Measurements from ENCODE around the gene OMP.

Gene OMP

DNA sequence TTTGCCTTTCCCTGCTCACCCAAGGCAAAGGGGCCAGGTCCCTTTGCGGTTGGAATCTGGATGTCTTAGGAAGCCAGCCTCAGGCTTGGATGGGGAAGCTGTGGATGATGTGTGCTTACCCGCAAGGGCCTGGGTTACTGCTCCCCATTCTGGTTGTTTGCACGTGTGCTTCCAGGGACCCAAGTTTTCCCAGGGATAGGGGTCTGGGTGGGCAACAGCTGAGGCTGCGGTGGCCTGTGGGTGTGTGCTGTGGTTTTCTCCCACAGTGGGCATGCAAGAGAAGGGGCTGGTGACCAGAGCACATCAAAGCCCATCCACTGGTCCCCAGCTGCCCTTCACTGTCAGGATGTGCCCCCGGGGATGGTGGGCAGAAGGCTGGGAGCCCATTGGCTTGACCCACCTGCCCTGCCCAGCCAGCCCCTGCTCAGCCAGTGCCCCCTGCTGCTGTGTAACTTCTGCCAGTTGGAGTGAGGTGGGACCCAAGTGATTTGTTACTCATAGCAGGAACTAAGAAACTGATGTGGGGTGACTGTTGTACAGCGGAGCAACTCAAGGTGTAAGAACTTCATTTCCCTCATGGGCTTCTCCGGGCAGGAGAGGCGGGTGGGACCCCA is 32.6 kb upstream of the OMP start:
- no peak for DNase-seq

DNA sequence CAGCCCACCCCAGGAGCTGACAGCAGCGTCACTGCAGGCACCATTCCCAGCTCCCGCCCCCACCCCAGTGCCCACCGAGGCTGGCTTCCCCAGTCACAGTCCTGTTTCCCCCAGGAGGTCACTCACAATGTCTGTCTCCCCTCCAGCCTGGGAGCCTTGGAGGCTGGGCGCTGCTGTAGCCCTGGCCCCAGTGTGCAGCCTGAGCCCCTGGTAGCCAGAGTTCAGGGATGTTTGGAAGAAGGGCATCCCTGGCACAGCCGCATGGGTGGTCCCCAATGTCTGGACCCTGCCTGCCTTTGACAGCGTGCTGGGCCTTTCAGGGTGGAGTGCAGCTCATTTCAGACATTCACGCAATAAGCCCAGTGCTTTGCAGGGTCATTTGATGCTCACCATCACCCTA is 31.6 kb upstream of the OMP start:
- no peak for DNase-seq

DNA sequence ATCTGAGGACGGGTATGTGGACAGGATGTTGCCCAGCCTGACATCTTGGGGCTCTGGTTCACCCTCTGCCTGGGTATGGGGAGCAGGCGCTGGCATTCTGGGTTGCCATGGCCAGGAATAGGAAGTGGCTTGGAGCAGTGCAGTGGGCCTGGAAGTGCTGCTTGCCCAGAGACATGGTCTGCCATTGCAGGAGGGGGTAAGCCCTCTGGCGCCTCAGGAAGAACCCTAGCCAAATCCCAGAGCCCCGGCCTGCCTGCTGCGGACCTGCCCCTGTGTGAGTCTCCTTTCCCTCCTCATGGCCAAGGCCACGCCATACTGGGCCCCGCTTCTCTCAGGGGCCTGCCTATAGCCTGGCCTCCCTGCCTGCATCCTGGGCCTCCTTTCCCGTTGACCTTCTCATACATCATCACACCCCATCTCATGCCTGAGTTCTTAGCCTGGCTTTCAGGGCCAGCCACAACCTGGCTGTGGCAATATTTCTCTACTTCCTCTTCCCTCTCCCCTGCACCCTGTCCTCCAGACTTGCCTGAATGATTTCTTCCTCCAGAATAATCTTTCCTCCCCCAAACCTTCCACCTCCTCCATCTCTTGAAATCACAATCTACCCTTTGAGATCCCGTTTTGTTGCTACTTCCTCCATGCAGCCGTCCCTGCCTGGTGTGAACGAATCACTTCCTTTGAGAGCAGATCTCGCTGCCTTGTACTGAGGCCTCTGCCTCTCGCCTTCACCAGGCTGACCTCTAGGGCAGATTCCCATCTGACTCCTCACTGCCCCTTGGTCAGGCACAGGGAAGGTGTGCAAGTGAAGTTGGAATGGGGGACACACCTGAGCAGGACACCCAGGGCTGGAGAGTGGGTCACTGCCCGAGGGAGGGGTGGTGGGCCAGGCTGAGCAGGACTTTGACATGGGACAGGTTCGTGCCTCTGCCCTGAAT is 30.7 kb upstream of the OMP start:
- DNase-seq = no peak

DNA sequence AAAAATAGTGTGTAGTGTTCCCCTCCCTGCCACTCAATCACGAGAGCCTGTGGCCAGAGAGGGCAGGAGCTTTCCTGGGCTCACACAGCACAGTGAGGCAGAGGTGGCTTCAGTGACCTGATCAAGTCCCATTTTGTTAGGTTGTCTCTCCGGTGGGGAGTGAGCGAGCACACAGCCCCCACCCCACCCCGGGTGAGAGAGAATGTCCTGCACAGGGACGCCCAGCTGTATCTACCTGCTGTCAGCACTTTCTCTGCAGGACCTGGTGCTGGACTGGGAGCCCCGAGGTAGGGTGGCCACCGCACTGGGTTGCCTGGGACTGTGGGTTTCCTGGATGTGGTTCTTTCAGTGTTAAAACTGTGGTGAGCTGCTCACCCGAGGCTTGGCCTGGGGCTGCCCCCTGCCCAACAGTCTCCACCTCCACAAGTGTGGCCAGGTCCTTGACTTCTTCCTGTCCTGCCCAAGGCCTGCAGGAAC is 29.8 kb upstream of the OMP start:
- DNase-seq = no peak

DNA sequence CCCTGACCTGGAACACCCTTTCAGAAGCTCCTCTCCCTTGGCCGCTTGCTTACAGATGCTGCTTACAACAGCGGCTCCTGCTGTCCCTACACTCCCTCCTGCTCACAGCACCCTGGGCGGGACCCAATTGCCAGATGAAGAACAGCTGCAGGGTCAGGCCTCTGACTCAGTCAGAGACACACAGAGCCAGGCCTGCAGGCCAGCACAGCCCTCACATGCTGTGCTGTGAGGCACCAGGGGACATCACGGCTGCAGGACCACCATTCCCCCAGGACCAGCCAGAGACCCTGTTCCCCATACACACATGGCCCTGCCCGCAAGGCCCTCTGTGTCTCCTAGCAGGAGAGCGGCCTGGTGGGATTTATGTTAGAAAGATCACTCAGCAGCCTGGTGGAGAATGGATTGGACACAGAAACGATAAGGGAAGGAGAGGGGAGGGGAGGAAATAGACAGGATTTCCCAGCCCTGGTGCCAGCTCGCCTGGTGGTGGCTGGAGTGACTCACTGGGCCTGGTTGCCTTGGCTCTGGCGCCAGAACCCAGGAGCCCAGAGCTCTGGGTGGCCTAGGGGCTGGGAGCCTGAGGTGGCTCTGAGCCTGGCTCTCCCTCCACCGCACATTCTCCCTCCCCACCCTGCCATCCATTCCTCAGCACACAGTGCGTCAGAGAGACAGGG is 29.2 kb upstream of the OMP start:
- DNase-seq = peak; percentile 59

DNA sequence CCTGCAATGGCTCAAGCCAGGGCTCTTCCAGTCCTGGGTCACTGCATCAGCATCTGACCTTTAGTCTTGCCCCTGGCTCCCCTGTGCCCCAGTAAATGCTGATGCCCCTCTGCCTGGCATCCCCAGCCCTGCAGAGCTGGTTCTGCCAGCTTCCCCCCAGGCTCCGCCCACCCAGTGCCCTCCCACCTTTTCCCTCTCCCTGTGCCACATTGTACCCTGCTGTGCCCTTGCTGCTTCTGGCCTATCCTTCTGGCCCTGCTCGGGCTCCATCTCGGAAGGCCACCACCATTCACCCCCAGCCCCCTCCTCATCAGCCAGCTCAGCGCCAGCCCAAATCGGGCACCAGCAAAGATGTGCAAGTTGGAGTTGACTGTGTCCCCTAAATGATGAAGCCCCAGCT is 28.4 kb upstream of the OMP start:
- DNase-seq = peak; percentile 30

DNA sequence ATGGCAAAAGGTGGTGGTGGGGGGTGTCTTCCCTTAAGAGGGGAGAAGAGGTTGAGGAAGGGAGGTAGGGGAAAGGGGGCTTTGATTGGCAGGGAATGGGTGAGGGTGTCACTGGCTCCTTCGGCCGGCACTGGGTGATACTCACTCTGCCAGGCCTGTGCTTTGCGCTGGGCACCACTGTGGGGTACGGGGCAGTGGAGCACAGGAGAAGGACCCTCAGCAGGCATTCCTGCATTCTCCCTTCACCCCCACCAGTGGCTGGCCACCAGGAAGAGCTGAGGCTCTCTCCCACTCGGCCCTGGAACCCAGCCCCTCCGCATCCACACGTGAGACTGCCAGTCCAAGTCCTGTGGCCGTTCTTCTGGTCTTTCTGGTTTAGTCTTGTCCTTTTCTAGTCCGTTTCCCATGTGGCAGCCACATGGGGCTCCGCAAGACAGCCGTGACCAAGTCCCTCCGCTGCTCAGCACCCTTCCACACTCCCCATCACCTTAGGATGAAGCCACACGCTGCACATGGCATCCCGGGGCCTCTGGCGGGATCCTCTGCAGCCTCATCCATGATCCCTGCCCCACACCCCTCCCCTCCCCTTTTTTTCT is 27.9 kb upstream of the OMP start:
- no peak for DNase-seq

DNA sequence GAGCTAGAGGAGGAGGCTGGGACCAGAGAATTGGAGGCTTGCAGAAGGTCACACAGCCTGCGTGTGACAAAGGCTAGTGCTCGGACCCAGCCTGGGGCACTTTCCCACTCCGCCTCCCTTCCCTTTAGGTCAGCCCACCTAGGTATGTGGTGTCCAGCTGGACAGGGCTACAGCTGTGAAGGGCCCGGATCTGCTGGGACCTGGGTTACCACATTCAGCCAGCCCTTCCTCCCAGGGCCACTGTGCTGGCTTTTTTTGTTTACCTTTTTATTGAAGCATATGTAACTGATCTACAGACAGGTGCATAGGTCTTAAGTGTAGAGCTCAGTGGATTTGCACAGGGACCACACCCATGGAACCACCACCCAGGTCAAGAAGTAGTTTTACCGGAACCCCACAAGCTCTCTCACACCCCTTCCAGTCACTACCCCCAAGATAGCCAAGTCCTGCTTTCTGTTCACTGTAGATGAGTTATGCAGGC is 27.2 kb upstream of the OMP start:
- peak; percentile 24 for DNase-seq

DNA sequence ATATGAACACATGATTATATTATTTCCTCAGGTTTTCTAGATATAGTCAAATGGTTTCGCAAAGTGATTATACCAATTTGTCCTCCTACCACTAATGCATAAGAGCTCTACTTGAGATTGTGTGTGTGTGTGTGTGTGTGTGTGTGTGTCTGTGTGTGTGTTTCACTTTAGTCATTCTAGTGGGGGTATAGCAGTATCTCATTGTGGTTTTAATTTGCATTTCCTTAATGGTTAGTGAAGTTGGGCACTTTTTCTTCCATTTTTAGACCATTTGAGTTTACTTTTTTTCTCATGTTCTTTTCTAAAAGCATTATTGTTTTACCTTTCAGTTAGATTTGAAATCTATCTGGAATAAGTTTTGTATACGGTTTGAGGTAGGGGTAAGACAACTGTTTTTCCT is 23.0 kb upstream of the OMP start:
- no peak for DNase-seq

DNA sequence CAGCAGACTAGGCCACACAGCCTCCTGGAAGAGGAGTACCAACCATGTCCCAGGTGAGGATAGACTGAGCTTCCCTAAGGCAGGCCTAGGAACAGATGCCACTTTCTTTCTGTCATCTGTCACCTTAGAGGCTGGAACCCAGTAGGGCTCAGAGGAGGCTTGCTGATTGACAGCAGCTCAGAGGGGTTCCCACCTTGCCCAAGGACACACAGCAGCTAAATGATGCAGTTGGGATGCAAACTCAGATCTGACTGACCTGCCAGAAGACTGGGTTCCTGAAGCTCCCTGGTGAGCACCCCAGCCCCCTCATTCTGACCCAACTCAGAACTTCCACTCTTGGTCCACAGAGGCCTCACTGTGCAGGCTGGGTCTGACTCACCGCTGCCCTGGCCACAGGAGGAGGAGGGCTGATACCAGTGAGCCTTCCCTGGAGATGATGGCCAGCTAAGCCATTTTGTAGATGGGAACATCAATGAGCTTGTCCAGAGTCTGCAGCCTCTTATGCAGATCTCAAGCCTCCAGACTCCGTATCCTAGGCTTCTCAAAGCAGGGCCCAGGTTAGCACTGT is 21.9 kb upstream of the OMP start:
- no peak for DNase-seq

DNA sequence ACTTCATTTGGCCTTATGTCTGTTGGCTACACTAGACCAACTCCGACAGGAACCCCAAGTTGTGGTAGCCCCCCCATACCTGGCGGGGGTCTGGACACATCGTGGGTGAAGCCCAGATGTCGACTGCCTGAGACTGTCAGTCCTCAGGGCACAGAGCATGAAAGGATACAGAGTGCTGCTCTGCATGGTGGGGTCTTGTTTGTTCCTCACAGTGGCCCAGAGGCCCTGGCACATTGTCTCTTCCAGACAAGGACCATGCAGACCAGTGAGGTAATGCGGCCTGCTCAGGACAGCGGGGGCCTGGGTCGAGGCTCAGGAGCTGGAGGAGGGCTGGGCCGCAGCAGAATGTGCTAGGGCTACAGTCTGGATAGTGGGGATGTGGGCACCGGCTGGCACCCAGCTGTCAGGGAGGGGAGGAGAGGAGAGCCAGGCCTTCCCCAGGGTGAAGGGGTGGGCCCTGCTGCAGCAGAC is 21.2 kb upstream of the OMP start:
- DNase-seq = no peak

DNA sequence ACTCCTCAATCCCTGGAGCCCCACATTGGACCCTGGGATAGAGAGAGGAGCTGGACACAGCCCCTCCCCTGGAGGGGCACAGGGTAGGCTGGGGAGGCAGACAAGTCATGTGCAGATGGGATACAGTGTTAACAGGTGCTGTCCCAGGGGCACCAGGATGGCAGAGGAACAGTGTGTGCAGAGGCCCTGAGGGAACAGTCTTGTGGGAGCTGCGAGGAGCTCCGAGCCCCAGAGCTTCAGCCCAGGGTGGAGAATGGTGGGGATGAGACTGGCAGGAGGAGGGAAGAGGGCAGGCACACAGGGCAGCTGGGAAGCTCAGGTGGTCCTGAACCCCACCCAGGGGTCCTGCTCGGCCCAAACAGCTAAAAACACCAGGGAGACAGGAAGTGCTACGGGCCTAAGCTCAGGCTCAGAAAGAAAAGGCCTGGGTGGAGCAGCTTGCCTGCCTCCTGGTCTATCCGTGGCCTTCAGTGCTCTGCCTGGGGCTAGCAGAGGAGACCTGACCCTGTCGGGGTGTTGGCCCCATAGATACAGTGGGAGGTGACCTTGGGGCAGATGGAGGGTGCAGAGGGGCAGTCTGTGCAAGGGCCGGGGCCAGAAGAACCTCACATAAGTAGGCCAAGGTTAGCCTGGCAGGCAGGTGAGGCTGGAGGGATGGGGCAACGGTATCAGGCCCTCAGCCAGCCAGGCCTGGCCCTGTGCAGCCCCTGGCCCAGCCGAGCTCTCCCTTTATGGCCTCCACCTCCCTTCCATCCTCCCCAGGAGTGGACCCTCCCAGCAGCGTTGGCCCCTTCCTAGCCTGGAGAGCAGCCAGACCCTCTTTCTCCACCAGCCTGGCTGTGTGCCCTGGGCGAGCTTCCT is 20.4 kb upstream of the OMP start:
- DNase-seq = no peak

DNA sequence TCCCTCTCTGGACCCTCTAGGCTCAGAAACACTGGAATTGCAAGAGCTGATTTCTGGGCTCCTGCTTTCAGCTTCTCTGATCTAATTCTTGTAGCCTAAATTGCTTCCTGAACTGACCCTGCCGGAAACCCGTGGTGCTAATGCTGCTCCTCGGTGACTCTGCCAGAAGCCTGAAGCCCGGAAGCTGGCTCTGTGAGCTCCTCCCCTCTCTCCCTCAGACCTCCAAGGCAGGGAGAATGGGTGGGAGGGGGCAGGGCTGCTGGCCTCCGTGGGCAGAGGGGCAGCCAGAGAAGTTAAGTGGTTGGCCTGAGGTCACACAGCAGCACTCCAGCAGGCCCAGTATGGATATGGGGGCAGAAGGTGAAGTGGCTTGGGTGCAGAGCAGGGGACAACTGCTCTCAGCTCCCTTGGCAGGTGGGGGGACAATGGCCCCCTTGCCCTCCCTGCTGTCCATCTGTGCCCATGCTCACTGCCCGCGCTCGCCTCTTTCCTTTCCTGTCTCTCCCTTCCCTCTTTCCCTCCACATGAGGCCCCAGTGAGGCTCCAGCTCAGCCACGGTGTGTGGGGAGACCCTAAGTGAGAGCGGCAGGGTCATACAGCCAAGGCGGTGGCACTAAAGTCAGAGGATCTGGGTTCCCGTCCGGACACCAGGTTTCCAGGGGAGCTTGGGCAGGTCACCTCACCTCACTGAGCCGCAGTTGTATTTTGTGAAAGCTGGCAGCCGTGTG is 19.6 kb upstream of the OMP start:
- no peak for DNase-seq

DNA sequence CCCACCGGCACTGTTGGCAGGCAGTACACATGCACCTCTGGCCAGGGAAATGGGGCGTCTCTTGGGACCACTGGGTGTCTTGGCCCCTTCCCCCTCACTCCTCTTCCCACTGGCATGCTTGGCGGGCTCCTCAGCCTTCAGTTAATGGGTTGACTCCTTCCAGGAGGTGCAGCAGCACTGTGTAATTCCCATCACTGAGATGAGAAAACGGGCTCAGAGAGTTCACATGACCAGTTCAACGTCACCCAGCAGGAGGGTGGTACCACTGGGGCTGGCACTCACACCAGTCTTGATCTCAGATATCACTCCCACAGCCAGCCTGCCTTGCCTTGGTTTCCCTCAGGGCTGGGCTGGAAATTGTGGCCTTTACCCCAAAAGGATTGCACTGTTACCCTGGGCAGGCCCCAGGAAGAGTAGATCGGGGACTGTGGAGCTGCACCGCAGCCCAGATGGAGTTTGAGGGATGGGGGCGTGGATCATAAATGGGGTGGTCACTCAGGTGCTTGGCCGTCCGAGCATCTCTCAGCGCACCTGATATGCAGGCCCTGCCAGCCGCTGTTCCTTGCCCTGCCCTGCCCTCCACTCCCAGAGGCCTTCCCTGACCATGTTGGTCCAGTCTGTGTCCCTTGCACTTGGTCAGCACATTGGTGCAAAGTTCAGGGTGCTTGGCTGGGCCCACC is 18.9 kb upstream of the OMP start:
- no peak for DNase-seq

DNA sequence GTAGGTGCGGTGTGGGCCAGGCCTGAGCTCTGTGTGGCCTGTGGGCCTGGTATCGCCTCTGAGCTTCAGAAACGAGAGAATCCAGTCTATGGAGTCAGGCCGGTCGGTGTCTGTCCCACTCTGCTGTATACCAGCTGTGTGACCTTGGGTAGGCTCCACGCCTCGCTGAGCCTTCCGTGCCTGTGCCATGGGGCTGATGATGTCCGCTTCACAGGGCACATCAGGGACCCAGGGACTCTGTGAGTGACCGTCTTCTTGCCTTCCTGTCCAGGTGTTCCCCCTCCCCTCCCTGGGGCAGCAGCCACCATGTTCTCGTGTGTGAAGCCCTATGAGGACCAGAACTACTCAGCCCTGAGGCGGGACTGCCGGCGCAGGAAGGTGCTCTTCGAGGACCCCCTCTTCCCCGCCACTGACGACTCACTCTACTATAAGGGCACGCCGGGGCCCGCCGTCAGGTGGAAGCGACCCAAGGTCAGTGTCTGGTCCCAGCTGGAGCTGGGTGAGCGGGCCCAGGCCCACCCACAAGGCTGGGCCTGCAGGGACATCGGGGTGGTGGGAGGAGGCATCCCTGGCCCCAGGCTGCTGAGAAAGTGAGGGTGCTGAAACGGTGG is 18.0 kb upstream of the OMP start:
- DNase-seq = no peak

DNA sequence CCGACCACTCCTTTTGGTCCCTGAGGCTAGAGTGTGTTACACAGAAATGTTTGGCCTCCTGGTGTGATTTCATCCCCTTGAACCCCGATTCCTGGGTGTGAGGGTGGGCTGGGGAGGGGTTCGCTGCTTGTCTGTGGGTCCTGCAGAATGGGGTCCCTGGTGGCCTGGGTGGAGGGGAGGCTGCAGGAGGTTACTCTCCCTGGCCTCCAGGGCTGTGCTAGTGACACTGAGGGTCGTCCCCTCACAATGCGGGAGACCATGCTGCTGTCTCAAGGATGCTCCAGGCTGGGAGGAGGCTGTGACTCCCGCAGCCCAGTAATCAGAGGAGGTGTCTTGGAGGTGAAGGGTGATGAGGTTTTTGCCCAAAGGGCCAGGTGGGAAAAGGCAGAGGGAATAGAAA is 17.0 kb upstream of the OMP start:
- no peak for DNase-seq

DNA sequence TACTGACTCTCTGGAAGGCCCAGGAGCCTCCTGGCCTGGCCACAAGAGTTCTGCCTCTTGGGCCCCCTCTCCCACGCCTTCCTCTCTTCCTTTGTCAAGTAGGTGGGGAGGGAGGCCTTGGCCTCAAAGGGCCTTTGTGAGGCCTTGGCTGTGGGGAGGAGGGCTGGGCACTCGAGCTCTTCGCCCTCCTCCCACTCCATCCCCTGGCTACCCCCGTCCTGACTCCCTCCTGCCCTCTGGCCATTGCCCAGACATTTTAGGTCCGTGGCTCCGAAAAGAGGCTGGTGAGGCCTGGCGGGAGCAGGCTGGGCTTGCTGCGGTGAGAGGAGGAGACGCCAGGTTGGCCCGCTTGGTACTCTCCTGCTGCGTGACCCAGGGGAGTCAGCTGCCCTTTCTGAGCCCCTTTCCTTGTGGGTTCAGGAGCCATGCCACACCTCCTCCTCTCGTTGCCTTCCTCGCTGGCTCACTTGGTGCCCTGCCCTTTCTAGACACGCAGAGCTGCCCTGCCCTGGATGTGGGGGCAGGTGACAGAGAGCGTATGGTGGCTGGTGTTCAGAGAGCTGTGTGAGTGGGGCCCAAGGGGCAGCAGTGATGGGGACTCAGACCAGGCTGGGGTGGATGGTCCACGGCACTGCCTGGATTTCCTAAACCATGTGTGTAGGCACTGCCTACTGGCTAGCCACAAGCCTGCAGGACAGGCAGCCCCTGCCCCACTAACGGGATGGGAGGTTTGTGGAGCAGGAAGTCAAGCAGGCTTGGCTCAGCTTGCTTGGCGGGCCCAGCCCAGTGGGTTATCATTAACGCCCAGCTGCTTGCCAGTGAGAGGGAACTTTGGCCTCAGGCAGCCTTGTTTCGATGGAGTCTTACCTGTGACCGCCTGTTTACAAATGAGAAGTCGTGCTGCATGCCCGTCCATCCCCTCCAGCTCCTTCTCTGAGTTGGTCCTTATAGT is 15.8 kb upstream of the OMP start:
- DNase-seq = no peak

DNA sequence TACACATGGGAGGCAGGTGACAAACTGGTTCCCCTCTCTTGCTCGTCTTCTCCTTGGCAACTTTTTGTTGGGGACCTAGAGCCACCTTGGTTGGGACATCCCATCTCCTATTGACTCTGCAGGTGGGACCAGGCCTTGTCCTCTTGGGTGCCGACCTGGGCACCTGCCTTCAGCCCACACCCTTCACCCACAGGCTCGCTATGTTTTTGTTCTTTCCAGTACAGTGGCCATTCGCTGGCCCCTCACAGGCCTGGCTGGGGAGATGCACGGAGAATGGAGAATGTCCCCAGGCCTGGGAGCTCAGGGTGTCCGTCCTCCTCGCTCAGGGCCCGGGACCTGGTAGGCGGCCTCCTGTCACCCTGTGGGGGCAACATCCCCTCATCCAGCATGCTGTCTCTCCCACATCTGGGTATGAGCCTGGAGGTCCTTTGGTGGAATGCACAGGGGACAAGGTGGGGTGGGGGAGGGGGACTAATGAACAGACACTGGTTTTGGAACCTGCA is 14.9 kb upstream of the OMP start:
- DNase-seq = no peak

All from NCI-H510A (cell line).